Epithelial cell of proximal tubule (primary cell): Measurements from ENCODE around the gene SF3B6. TPM values are rescaled to one million over a fixed set of nuclear protein-coding genes. Genes with fewer than 3 reads are reported as not detected.
"Not testable (repeated sequence)": the region's sequence is repeated elsewhere in the genome, so short reads cannot be mapped to it uniquely, and the experiment has no call there.

ENCODE experiments used
- DNase-seq: peaks from one replicate; pipeline ENCODE4 v3.0.0-alpha.2; 2011; ENCODE audit warnings: low read depth
- H3K4me3 ChIP-seq: 2 replicates; pipeline ENCODE4 v1.5.1; 2011; ENCODE audit warnings: low read depth, mild to moderate bottlenecking, low read length
- CTCF ChIP-seq: conservative IDR thresholded peaks from 2 replicates; pipeline ENCODE4 v1.5.1; 2012; ENCODE audit warnings: low read depth, mild to moderate bottlenecking, low read length
- total RNA-seq: library from RNA; depleted of rRNA; stranded (reverse); fragments of >200 nt; gene quantifications from 2 replicates; pipeline ENCODE4 v1.2.3, GENCODE V29; 2015

Gene SF3B6
- total RNA-seq, 1 donor from 2014 or later = 226 TPM

GRCh38 chr2:24121066-24121465 is 44.9 kb upstream of the SF3B6 start:
- no peak overlapping the region for H3K4me3 ChIP-seq
- DNase-seq = no peak
- TF ChIP-seq CTCF = no peak

- TF ChIP-seq CTCF = no peak
- no peak overlapping the region for H3K4me3 ChIP-seq
- no peak for DNase-seq
Measured at GRCh38 chr2:24117902-24118301, 41.8 kb upstream of the SF3B6 start.

- DNase-seq = no peak
- H3K4me3 ChIP-seq = no peak overlapping the region
- TF ChIP-seq CTCF = no peak
Measured at GRCh38 chr2:24115057-24115456, 38.9 kb upstream of the SF3B6 start.

- TF ChIP-seq CTCF = no peak
- no peak for DNase-seq
- H3K4me3 ChIP-seq = no peak overlapping the region
Measured at GRCh38 chr2:24111407-24111901, 35.3 kb upstream of the SF3B6 start.

GRCh38 chr2:24110660-24111303 is 34.7 kb upstream of the SF3B6 start:
- no peak overlapping the region for H3K4me3 ChIP-seq
- DNase-seq = no peak
- TF ChIP-seq CTCF = no peak

GRCh38 chr2:24109431-24109830 is 33.3 kb upstream of the SF3B6 start:
- not testable (repeated sequence) for DNase-seq, H3K4me3 ChIP-seq

- H3K4me3 ChIP-seq = no peak overlapping the region
- TF ChIP-seq CTCF = no peak
- no peak for DNase-seq
Measured at GRCh38 chr2:24107336-24107735, 31.2 kb upstream of the SF3B6 start.

GRCh38 chr2:24106786-24107185 is 30.7 kb upstream of the SF3B6 start:
- DNase-seq = no peak
- no peak overlapping the region for H3K4me3 ChIP-seq
- TF ChIP-seq CTCF = no peak
